Measurements from ENCODE around the gene RARRES1. TPM values are rescaled to one million over a fixed set of nuclear protein-coding genes. Genes with fewer than 3 reads are reported as not detected.

Gene RARRES1
- total and polyA plus RNA-seq, 7 donors, result 6.4 to 208 (median 14.6) TPM

DNA sequence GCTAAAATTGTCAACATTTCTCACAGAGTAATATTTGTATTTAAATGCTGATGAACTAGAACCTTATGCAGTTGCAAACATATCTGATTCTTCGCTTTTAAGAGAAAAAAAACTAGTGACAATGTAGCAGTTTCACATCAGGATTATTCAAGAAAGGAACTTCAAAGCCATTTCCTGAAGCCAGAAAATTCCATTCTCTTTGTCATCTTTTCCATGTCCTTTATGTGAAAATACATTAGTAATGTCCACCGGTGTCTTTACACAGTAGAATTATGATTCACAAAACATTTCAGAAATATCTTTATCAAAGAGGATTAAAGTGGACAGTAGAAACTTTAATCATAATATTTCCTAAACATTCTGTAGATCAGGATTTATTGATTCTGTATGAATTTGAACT, 47.1 kb downstream of the RARRES1 start:
- TF ChIP-seq, protein P1, sequence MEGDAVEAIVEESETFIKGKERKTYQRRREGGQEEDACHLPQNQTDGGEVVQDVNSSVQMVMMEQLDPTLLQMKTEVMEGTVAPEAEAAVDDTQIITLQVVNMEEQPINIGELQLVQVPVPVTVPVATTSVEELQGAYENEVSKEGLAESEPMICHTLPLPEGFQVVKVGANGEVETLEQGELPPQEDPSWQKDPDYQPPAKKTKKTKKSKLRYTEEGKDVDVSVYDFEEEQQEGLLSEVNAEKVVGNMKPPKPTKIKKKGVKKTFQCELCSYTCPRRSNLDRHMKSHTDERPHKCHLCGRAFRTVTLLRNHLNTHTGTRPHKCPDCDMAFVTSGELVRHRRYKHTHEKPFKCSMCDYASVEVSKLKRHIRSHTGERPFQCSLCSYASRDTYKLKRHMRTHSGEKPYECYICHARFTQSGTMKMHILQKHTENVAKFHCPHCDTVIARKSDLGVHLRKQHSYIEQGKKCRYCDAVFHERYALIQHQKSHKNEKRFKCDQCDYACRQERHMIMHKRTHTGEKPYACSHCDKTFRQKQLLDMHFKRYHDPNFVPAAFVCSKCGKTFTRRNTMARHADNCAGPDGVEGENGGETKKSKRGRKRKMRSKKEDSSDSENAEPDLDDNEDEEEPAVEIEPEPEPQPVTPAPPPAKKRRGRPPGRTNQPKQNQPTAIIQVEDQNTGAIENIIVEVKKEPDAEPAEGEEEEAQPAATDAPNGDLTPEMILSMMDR (IDR thresholded peaks at IDR 0.05), result no peak
- TF ChIP-seq POLR2A (IDR thresholded peaks at IDR 0.05) (no peak), EP300 (IDR thresholded peaks at IDR 0.05) (no peak), POLR2AphosphoS5 (IDR thresholded peaks at IDR 0.05) (no peak)
- no peaks in the 10 kb centered on the region for H3K9me3 ChIP-seq
- WGBS, 2 donors, result 93 to 98% methylated on average over 2 of the region's 2 CpGs
- H3K4me3 ChIP-seq, result no peak overlapping the region
- H3K27ac ChIP-seq, result no peak overlapping the region
- no peak for DNase-seq
- H3K4me1 ChIP-seq, result no peaks in the 10 kb centered on the region
- H3K36me3 ChIP-seq, result peaks cover 0 to 35% (median 0%) of the 10 kb centered on the region in 4 donors
- intact Hi-C loops (cut with DNase I), result no loop called here
- no peaks in the 10 kb centered on the region for H3K27me3 ChIP-seq

DNA sequence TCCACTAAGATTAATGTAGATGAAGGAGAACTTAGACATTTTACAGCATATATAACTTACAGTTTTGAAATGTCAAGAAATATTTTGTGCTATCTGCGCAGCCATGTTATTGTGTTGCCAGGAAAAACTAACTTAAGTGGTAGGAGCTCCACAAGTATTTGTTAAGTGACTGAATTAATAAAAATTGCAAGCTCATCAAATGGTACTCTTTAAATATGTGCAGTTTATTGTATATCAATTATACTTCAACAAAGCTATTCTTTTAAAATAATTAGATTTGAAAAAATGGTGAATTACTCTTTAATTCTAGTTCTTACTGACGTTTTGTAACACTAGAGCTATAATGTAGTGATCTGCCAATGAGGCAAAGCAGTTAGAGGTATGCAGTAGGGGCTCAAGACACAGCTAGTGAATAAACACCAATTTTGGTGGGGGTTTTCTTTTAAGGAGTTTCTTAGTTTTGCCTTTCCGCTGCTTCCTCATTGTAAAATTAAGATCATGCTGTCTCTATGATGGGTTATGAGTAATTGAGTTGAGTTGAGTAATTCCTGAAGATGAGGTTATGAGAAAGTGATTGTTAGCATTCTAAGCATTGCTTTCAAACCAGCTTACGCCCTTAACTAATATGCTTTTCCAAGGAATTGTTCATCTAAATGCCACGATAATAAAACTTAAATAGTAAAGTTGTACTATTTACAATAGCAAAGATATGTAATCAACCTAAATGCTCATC, 48.9 kb downstream of the RARRES1 start:
- DNase-seq, result no peak
- Histone ChIP-seq H3K27ac (no peak overlapping the region), H3K9me3 (no peaks in the 10 kb centered on the region), H3K27me3 (no peaks in the 10 kb centered on the region), H3K4me3 (no peak overlapping the region), H3K36me3 (peaks cover 0 to 44% (median 0%) of the 10 kb centered on the region in 4 donors), H3K4me1 (no peaks in the 10 kb centered on the region)
- TF ChIP-seq POLR2A (IDR thresholded peaks at IDR 0.05), result no peak
- TF ChIP-seq EP300 (IDR thresholded peaks at IDR 0.05), result no peak
- TF ChIP-seq, protein P1 (IDR thresholded peaks at IDR 0.05), result no peak
- no peak for TF ChIP-seq POLR2AphosphoS5 (IDR thresholded peaks at IDR 0.05)
- intact Hi-C loops (cut with DNase I), result no loop called here
- WGBS, 2 donors, result 82 to 91% methylated on average over 5 of the region's 5 CpGs

DNA sequence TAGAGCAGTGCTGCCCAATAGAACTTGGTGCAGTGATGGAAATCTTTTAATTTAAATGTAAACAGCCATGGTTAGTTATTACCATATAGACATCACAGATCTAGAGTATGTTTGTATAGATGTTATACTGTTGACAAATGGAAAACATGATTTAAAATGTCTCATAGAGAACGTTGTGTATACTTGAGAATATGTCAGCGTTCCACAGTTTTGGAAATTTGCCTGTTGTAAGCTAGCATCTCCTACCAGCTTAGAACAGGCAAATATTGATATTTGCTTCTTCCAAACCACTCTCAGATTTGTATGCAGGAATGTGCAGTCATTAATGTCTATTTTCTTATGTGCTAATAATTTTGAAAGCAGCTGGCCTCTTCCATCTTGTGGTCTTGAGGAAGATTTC, 51.4 kb downstream of the RARRES1 start:
- no peak for DNase-seq
- WGBS, 2 donors, result 81 to 82% methylated on average over 2 of the region's 2 CpGs
- no peaks in the 10 kb centered on the region for H3K27me3 ChIP-seq
- no peak overlapping the region for H3K27ac ChIP-seq
- H3K9me3 ChIP-seq, result no peaks in the 10 kb centered on the region
- H3K4me1 ChIP-seq, result no peaks in the 10 kb centered on the region
- peaks cover 0 to 54% (median 0%) of the 10 kb centered on the region in 4 donors for H3K36me3 ChIP-seq
- no peak for TF ChIP-seq POLR2A (IDR thresholded peaks at IDR 0.05)
- TF ChIP-seq, protein P1 (IDR thresholded peaks at IDR 0.05), result no peak
- TF ChIP-seq EP300 (IDR thresholded peaks at IDR 0.05), result no peak
- H3K4me3 ChIP-seq, result no peak overlapping the region
- intact Hi-C loops (cut with DNase I), result no loop called here

DNA sequence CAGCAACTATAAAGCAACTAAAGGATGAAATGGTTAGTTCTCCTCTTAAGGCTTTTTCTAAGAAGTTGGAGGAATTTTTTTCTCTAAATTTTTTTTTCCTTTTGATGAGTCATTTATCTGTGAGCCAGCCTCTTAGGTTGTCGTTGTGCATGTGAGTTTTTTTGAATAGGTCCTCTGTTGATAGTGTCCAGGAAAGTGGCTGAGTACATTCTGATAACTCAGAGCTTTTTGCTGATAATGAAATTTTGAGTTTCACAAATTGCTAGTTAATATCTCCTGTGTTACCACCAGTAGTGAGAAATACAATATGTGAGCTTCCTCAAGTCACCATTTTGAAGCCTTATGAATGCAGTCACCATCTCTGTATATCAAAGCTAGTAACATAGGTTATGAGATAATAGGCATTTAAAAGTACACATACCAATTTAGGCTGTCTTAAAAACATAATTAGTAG, 52.7 kb downstream of the RARRES1 start:
- Histone ChIP-seq H3K4me3 (no peak overlapping the region), H3K36me3 (peaks cover 0 to 42% (median 0%) of the 10 kb centered on the region in 4 donors), H3K9me3 (no peaks in the 10 kb centered on the region), H3K4me1 (no peaks in the 10 kb centered on the region), H3K27me3 (no peaks in the 10 kb centered on the region), H3K27ac (no peak overlapping the region)
- intact Hi-C loops (cut with DNase I), result no loop called here
- TF ChIP-seq POLR2A (IDR thresholded peaks at IDR 0.05) (no peak), POLR2AphosphoS5 (IDR thresholded peaks at IDR 0.05) (no peak)
- 60 to 72% methylated on average over 1 of the region's 1 CpG for WGBS, 2 donors
- DNase-seq, result no peak

DNA sequence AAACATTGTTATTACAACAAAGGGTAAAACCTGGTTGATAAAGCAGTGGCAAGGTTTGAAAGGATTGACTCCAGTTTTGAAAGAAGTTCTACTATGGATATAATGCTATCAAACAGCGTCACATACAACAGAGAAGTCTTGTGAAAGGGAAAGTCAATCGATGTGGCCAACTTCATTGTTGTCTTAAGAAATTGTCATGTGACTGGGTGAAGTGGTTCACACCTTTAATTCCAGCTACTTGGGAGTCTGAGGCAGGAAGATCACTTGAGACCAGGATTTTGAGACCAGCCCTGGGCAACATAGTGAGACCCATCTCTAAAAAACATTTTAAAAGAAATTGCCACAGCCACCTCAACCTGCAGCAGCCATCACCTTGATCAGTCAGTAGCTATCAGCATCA, 53.6 kb downstream of the RARRES1 start:
- intact Hi-C loops (cut with DNase I), result no loop called here
- no peak for DNase-seq
- Histone ChIP-seq H3K36me3 (peaks cover 0 to 38% (median 0%) of the 10 kb centered on the region in 4 donors), H3K9me3 (no peaks in the 10 kb centered on the region), H3K27me3 (no peaks in the 10 kb centered on the region), H3K27ac (no peak overlapping the region), H3K4me1 (no peaks in the 10 kb centered on the region), H3K4me3 (no peak overlapping the region)
- 94 to 97% methylated on average over 2 of the region's 2 CpGs for WGBS, 2 donors
- TF ChIP-seq POLR2AphosphoS5 (IDR thresholded peaks at IDR 0.05), result no peak
- TF ChIP-seq, protein P1 (IDR thresholded peaks at IDR 0.05), result no peak
- TF ChIP-seq EP300 (IDR thresholded peaks at IDR 0.05), result no peak
- TF ChIP-seq POLR2A (IDR thresholded peaks at IDR 0.05), result no peak

All from sigmoid colon (tissue), 7 donors.